HG03558 (cell line): ENCODE results near the gene C6.
"Not testable (repeated sequence)": the region's sequence is repeated elsewhere in the genome, so short reads cannot be mapped to it uniquely, and the experiment has no call there.

ENCODE experiments used
- ATAC-seq: cut with Tn5 transposase; IDR thresholded peaks from one replicate; pipeline ENCODE4 v1.9.1; 2021; ENCODE audit warnings: moderate number of reproducible peaks; ENCODE audit not compliant: unreplicated experiment; ENCODE audit errors: extremely low read depth

C6 gene

GRCh38 chr5:41201082-41201772 is 12.1 kb downstream of the C6 start:
- no peak for ATAC-seq

- no peak for ATAC-seq
Measured at GRCh38 chr5:41200506-41200905, 12.8 kb downstream of the C6 start.

- no peak for ATAC-seq
Measured at GRCh38 chr5:41199660-41200059, 13.7 kb downstream of the C6 start.

- no peak for ATAC-seq
Measured at GRCh38 chr5:41196197-41196596, 17.1 kb downstream of the C6 start.

GRCh38 chr5:41195228-41195627 is 18.1 kb downstream of the C6 start:
- no peak for ATAC-seq

GRCh38 chr5:41194339-41194738 is 19.0 kb downstream of the C6 start:
- ATAC-seq: no peak

- no peak for ATAC-seq
Measured at GRCh38 chr5:41193456-41194205, 19.7 kb downstream of the C6 start.

GRCh38 chr5:41191249-41191648 is 22.1 kb downstream of the C6 start:
- ATAC-seq: no peak

GRCh38 chr5:41186143-41186542 is 27.2 kb downstream of the C6 start:
- no peak for ATAC-seq

GRCh38 chr5:41183331-41183730 is 30.0 kb downstream of the C6 start:
- not testable (repeated sequence) for ATAC-seq

- ATAC-seq: no peak
Measured at GRCh38 chr5:41182666-41183065, 30.7 kb downstream of the C6 start.

- ATAC-seq: no peak
Measured at GRCh38 chr5:41181691-41182564, 31.4 kb downstream of the C6 start.

- ATAC-seq: no peak
Measured at GRCh38 chr5:41176952-41177351, 36.4 kb downstream of the C6 start.

GRCh38 chr5:41172012-41172411 is 41.3 kb downstream of the C6 start:
- ATAC-seq: no peak

- no peak for ATAC-seq
Measured at GRCh38 chr5:41161271-41161670, 52.1 kb downstream of the C6 start.

- no peak for ATAC-seq
Measured at GRCh38 chr5:41157272-41157894, 55.9 kb downstream of the C6 start.

- no peak for ATAC-seq
Measured at GRCh38 chr5:41156739-41157138, 56.6 kb downstream of the C6 start.

GRCh38 chr5:41154491-41154890 is 58.8 kb downstream of the C6 start:
- no peak for ATAC-seq

GRCh38 chr5:41151564-41151963 is 61.8 kb downstream of the C6 start:
- ATAC-seq: no peak

- ATAC-seq: no peak
Measured at GRCh38 chr5:41148448-41148847, 64.9 kb downstream of the C6 start.

GRCh38 chr5:41145306-41145705 is 68.0 kb downstream of the C6 start:
- no peak for ATAC-seq
